Kidney (tissue), 14 donors: ENCODE measurements around the gene IRF1. TPM values are rescaled to one million over a fixed set of nuclear protein-coding genes. Genes with fewer than 3 reads are reported as not detected.

Experiments
- DNase-seq, 5 donors: peaks; one replicate each; pipeline ENCODE4 v3.0.0-alpha.2; 2013 to 2020
- FAIRE-seq: peaks from 2 replicates; lab custom pipeline; 2012; peaks lifted over from hg19 to GRCh38; lab: Jason Lieb, UNC
- H3K27ac ChIP-seq, 2 donors: one replicate each; pipeline ENCODE4 v1.7.0; 2013; ENCODE audit warnings: low read depth in 2 of 2, low read length in 2 of 2, inconsistent platforms in 1 of 2
- H3K27me3 ChIP-seq: one replicate; pipeline ENCODE4 v1.7.1; 2013; ENCODE audit warnings: low read length, inconsistent platforms; ENCODE audit not compliant: control insufficient read depth, insufficient read depth
- H3K36me3 ChIP-seq, 3 donors: one replicate each; pipeline versions ENCODE4 v1.7.0 to v1.7.1; 2013; ENCODE audit warnings: low read length in 3 of 3, control low read depth in 1 of 3, inconsistent platforms in 1 of 3; ENCODE audit not compliant: insufficient read depth in 3 of 3, control insufficient read depth in 2 of 3
- H3K4me1 ChIP-seq, 3 donors: one replicate each; pipeline versions ENCODE4 v1.7.0 to v1.7.1; 2013; ENCODE audit warnings: low read length in 3 of 3, inconsistent platforms in 1 of 3, low read depth in 1 of 3; ENCODE audit not compliant: control insufficient read depth in 2 of 3, insufficient read depth in 2 of 3
- H3K4me3 ChIP-seq, 3 donors: one replicate each; pipeline versions ENCODE4 v1.7.0 to v1.8.1; 2013; ENCODE audit warnings: low read length in 3 of 3, control low read depth in 1 of 3, inconsistent platforms in 1 of 3
- H3K9ac ChIP-seq, 3 donors: one replicate each; pipeline versions ENCODE4 v1.7.0 to v1.7.1; 2013; ENCODE audit warnings: low read length in 3 of 3, control low read depth in 1 of 3, inconsistent platforms in 1 of 3
- H3K9me3 ChIP-seq, 3 donors: one replicate each; pipeline versions ENCODE4 v1.7.0 to v1.7.1; 2013; ENCODE audit warnings: low read length in 3 of 3, control low read depth in 1 of 3, inconsistent platforms in 1 of 3; ENCODE audit not compliant: control insufficient read depth in 2 of 3, insufficient read depth in 1 of 3
- intact Hi-C: fragments of 100-400 bp; cut with DNase I; formaldehyde crosslinking; loops from one replicate; pipeline ENCODE4 v1.11.1; 2022
- polyA plus RNA-seq: library from polyadenylated mRNA; stranded (reverse); fragments of 350-450 nt; fragmentation: Illumina TruSeq; extraction: RNeasy Lipid Tissue Mini Kit (QIAGEN cat#74804); gene quantifications from one replicate; pipeline ENCODE4 v1.2.3, GENCODE V29; 2014; ENCODE audit warnings: low read depth, low replicate concordance; ENCODE audit not compliant: insufficient read depth
- total RNA-seq: library from RNA; stranded (reverse); fragmentation: NEBNext Ultra II Directional; extraction: Animal tissue kit (Norgen Biotek cat#: 25700); gene quantifications from one replicate; pipeline ENCODE4 v1.2.1, GENCODE V29; 2021
- TF ChIP-seq, protein P1 (sequence below): IDR thresholded peaks from 3 replicates; pipeline ENCODE4 v1.5.1; 2012; ENCODE audit warnings: mild to moderate bottlenecking, moderate library complexity, borderline replicate concordance; ENCODE audit not compliant: insufficient read depth; ENCODE audit errors: extremely low read depth
- donor health status: control.
- donor health status: control.
- donor health status: control.
- donor health status: control.
- donor health status: control.
- donor health status: DM: yes; HTN: yes; CAD: no.
- donor health status: Normal renal cell carcinoma (clear cell type).

Gene IRF1
- total and polyA plus RNA-seq, 2 donors from 2014 or later: 20.5 to 55.6 TPM

DNA sequence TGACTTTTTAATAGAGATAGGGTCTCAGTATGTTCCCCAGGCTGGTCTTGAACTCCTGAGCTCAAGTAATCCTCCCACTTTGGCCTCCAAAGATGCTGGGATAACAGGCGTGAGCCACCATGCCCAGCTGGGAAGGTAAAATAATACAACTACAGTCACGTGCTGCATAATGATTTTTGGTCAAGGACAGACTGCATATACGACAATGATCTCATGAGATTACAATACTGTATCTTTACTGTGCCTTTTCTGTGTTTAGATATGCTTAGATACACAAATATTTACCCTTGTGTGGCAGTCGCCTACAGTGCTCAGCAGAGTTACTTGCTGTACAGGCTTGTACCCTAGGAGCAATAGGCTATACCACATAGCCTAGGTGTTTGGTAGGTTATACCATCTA, 14.2 kb upstream of the IRF1 start:
- FAIRE-seq: no peak
- intact Hi-C loops: loop anchor here (10.0 kb wide), 1 partner anchor 120 kb away; no protein-coding TSS in a partner anchor

DNA sequence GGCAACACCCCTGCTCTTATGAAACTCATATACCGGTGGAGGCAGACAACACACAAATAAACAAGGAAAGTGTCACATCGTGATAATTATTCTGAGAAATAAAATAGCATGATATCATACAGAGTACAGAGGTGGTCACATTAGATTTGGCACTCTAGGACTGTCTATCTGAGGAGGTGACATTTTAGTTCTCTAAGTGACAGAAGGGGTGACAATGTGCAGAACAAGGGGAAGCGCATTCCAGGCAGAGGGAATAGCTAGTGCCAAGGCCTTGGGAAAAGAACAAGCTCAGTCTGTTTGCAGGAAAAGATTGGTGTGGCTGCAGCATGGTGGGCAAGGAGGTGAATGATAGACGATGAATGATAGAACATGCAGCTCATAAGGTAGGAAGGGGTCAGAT, 12.7 kb upstream of the IRF1 start:
- Histone ChIP-seq H3K4me1 (peaks cover 0 to 11% (median 7%) of the 10 kb centered on the region in 3 donors), H3K4me3 (no peak overlapping the region), H3K9me3 (no peaks in the 10 kb centered on the region), H3K27ac (peak overlapping the region in 1 of 2 donors; percentile 12), H3K9ac (no peak overlapping the region), H3K36me3 (no peaks in the 10 kb centered on the region), H3K27me3 (no peaks in the 10 kb centered on the region)
- intact Hi-C loops: loop anchor here (10.0 kb wide), 1 partner anchor 118 kb away; no protein-coding TSS in a partner anchor
- DNase-seq: no peak
- TF ChIP-seq, protein P1, sequence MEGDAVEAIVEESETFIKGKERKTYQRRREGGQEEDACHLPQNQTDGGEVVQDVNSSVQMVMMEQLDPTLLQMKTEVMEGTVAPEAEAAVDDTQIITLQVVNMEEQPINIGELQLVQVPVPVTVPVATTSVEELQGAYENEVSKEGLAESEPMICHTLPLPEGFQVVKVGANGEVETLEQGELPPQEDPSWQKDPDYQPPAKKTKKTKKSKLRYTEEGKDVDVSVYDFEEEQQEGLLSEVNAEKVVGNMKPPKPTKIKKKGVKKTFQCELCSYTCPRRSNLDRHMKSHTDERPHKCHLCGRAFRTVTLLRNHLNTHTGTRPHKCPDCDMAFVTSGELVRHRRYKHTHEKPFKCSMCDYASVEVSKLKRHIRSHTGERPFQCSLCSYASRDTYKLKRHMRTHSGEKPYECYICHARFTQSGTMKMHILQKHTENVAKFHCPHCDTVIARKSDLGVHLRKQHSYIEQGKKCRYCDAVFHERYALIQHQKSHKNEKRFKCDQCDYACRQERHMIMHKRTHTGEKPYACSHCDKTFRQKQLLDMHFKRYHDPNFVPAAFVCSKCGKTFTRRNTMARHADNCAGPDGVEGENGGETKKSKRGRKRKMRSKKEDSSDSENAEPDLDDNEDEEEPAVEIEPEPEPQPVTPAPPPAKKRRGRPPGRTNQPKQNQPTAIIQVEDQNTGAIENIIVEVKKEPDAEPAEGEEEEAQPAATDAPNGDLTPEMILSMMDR: no peak
- FAIRE-seq: no peak

More for the DNA sequence above, 14.2 kb upstream of the IRF1 start:
- no peak overlapping the region for H3K27ac ChIP-seq
- no peak overlapping the region for H3K4me3 ChIP-seq
- H3K9ac ChIP-seq: no peak overlapping the region
- H3K4me1 ChIP-seq: peaks cover 0 to 11% (median 7%) of the 10 kb centered on the region in 3 donors
- no peaks in the 10 kb centered on the region for H3K36me3 ChIP-seq
- TF ChIP-seq, protein P1: no peak
- no peak for DNase-seq
- H3K9me3 ChIP-seq: no peaks in the 10 kb centered on the region
- no peaks in the 10 kb centered on the region for H3K27me3 ChIP-seq

DNA sequence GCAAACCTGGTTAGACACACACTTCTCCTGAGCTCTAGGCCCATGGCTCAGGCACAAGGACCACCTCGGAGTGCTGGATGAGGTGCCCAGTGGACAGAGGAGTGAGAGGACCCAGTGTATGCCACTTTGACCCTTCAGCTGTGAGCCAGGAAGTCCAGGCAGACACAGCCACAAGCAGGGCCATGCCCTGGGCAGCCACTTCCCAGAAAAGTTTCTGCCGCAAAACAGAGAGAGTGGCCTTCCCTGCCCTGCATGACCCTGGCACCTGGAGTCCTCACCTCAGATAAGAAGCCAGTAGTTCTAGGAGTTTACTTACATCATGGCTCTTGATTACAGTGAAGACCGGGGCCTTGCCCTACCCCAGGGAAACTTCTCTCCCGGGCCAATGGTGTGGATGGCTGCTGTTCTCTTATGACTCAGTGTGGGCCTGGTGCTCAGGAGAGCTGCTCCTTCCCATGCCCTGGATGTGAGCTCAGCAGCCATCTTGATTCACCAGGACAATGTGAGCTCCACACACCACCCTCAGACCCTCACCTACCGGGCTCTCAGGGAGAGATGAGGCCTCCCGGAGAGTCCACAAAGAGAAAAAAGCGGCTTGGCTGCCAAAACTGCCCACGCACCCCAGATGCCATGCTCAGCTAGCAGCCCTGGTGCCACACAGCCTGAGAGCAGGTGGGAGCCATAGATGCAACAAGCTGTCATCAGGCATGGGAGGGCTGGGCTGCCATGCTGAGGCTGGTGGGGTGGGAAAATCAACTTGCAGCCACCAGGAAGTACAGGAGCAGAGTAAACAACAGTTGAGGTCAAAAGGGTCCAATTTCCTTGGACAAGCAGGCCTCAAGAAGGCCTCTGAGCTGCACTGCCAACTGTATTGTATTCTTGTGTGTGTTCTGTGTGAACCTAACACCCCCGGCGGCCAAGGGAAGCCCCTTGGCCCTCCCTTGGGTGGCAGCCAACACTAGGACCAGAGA, 11.7 kb upstream of the IRF1 start:
- H3K4me1 ChIP-seq: peaks cover 3 to 19% (median 12%) of the 10 kb centered on the region in 3 donors
- TF ChIP-seq, protein P1: no peak
- DNase-seq (peak in 1 of 5 donors; percentile 69), FAIRE-seq (no peak)
- no peaks in the 10 kb centered on the region for H3K27me3 ChIP-seq
- H3K9ac ChIP-seq: no peak overlapping the region
- no peaks in the 10 kb centered on the region for H3K9me3 ChIP-seq
- no peak overlapping the region for H3K4me3 ChIP-seq
- intact Hi-C loops: loop anchor here (10.0 kb wide), 1 partner anchor 117 kb away; no protein-coding TSS in a partner anchor
- H3K27ac ChIP-seq: peak overlapping the region; percentile 9 to 60
- no peaks in the 10 kb centered on the region for H3K36me3 ChIP-seq
